DOHH2 (cell line): ENCODE results near the gene DGAT2.

ENCODE experiments used
- H3F3A ChIP-seq: fragments of 200-600 bp; sonication (generic), shearing (Covaris generic); 2 replicates; pipeline ENCODE4 v1.6.0; 2016; ENCODE audit warnings: antibody characterized with exemption, mild to moderate bottlenecking; ENCODE audit not compliant: control insufficient read depth, insufficient read depth
- H3K27ac ChIP-seq: fragments of 200-600 bp; sonication (generic); 2 replicates; pipeline ENCODE4 v1.5.1; 2014; ENCODE audit warnings: low read depth, mild to moderate bottlenecking, low read length, moderate library complexity
- H3K27me3 ChIP-seq: fragments of 200-600 bp; sonication (generic); 2 replicates; pipeline ENCODE4 v1.6.1; 2014; ENCODE audit warnings: mild to moderate bottlenecking, low read length, mixed read lengths; ENCODE audit not compliant: control insufficient read depth
- H3K36me3 ChIP-seq: fragments of 200-600 bp; sonication (generic); 2 replicates; pipeline ENCODE4 v1.6.1; 2014; ENCODE audit warnings: mild to moderate bottlenecking, low read length, moderate library complexity, mixed read lengths; ENCODE audit not compliant: control insufficient read depth
- H3K4me1 ChIP-seq: fragments of 200-600 bp; sonication (generic); 2 replicates; pipeline ENCODE4 v1.6.1; 2014; ENCODE audit warnings: mild to moderate bottlenecking, low read length, mixed read lengths; ENCODE audit not compliant: control insufficient read depth
- H3K4me2 ChIP-seq: fragments of 200-600 bp; sonication (generic); 2 replicates; pipeline ENCODE4 v1.6.0; 2014; ENCODE audit warnings: mild to moderate bottlenecking, low read length, moderate library complexity
- H3K4me3 ChIP-seq: fragments of 200-600 bp; sonication (generic); 2 replicates; pipeline ENCODE4 v1.5.1; 2014; ENCODE audit warnings: mild to moderate bottlenecking, low read length, mixed read lengths
- H3K79me2 ChIP-seq: fragments of 200-600 bp; sonication (generic); 2 replicates; pipeline ENCODE4 v1.6.1; 2014; ENCODE audit warnings: mild to moderate bottlenecking, low read length, mixed read lengths; ENCODE audit not compliant: control insufficient read depth
- H3K9me2 ChIP-seq: fragments of 200-600 bp; sonication (generic); replicated peaks from 2 replicates; pipeline ENCODE4 v1.6.1; 2014; ENCODE audit warnings: mild to moderate bottlenecking, low read length, mixed read lengths; ENCODE audit not compliant: control insufficient read depth
- H3K9me3 ChIP-seq: fragments of 200-600 bp; sonication (generic); 2 replicates; pipeline ENCODE4 v1.6.1; 2014; ENCODE audit warnings: antibody characterized with exemption, low read length, mixed read lengths; ENCODE audit not compliant: control insufficient read depth, insufficient read depth
- H4K20me1 ChIP-seq: fragments of 200-600 bp; sonication (generic); 2 replicates; pipeline ENCODE4 v1.6.0; 2014; ENCODE audit warnings: low read depth, mild to moderate bottlenecking, antibody characterized with exemption, low read length, moderate library complexity; ENCODE audit not compliant: control insufficient read depth, insufficient read depth
- EZH2phosphoT487 ChIP-seq: fragments of 200-600 bp; sonication (generic); IDR thresholded peaks from 2 replicates; pipeline ENCODE4 v1.6.1; 2017; ENCODE audit warnings: borderline replicate concordance, mild to moderate bottlenecking, antibody characterized with exemption, low read length, moderate library complexity, mixed read lengths
- TF ChIP-seq, protein P1 (sequence below): fragments of 200-600 bp; sonication (generic); IDR thresholded peaks from one replicate; pipeline ENCODE4 v1.5.1; 2014; ENCODE audit warnings: antibody characterized with exemption, mild to moderate bottlenecking, low read depth, low read length; ENCODE audit not compliant: poor library complexity, severe bottlenecking

DGAT2 gene

DNA sequence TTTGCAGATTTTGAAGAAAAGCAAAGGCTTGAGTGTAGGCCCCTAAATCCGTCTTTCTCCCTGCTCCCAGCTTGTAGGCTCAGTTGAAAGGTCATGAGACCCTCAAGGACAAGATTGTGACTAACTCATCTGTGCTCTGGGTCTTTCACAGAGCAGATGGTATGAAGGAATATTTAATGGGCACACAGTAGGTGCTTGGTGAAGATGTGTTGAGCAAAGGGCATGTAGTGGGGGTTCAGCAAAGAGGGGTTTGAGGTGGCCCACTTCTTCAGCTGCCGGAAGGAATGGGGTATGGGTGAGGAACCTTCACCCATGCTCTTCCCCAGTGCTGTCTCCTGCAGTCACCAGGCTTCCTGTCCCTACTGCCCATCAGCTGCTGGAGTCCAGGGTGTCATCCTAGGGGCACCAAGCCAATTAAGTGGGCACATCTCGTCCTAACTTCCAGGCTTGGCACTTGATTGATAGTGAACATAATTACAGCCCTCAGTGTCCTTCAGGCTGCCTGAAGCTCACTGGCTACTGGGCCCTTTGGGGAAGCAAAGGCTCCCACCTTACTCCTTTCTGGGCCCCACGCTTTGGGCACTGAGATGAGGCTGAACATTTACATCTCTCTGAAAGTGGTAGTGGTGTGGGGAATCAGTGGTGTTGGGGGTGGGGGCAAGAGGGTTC lies 15.0 kb downstream of the DGAT2 start:
- no peaks in the 10 kb centered on the region for H3K27me3 ChIP-seq
- no peaks in the 10 kb centered on the region for H3K9me2 ChIP-seq
- H3K36me3 ChIP-seq = no peaks in the 10 kb centered on the region
- no peaks in the 10 kb centered on the region for H3K79me2 ChIP-seq
- no peaks in the 10 kb centered on the region for H3F3A ChIP-seq
- TF ChIP-seq, protein P1, sequence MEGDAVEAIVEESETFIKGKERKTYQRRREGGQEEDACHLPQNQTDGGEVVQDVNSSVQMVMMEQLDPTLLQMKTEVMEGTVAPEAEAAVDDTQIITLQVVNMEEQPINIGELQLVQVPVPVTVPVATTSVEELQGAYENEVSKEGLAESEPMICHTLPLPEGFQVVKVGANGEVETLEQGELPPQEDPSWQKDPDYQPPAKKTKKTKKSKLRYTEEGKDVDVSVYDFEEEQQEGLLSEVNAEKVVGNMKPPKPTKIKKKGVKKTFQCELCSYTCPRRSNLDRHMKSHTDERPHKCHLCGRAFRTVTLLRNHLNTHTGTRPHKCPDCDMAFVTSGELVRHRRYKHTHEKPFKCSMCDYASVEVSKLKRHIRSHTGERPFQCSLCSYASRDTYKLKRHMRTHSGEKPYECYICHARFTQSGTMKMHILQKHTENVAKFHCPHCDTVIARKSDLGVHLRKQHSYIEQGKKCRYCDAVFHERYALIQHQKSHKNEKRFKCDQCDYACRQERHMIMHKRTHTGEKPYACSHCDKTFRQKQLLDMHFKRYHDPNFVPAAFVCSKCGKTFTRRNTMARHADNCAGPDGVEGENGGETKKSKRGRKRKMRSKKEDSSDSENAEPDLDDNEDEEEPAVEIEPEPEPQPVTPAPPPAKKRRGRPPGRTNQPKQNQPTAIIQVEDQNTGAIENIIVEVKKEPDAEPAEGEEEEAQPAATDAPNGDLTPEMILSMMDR = no peak
- no peak for TF ChIP-seq EZH2phosphoT487
- no peak overlapping the region for H3K4me2 ChIP-seq
- no peak overlapping the region for H3K27ac ChIP-seq
- no peaks in the 10 kb centered on the region for H4K20me1 ChIP-seq
- H3K4me1 ChIP-seq = no peaks in the 10 kb centered on the region
- no peak overlapping the region for H3K4me3 ChIP-seq
- no peaks in the 10 kb centered on the region for H3K9me3 ChIP-seq

DNA sequence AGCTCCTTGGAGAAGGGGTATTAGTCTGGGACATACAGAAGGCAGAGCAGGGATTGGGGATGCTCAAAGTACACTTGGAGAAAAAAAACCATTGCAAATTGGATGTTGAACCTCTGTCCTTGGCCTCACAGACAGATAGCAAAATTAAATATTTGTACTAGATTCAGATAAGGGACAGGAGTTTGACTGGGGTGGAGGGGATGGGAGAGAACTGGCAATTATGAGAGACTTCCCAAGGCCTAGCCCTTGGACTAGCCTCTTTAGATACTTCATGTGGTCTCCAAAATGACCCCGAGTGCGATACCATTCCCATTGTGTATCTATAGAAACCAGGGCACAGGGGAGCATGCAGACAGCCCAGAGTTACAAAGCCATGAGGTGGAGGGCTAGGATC lies 15.5 kb downstream of the DGAT2 start:
- no peak overlapping the region for H3K4me3 ChIP-seq
- no peak overlapping the region for H3K4me2 ChIP-seq
- no peaks in the 10 kb centered on the region for H3K27me3 ChIP-seq
- no peak overlapping the region for H3K27ac ChIP-seq
- H3K79me2 ChIP-seq = no peaks in the 10 kb centered on the region
- no peaks in the 10 kb centered on the region for H3K4me1 ChIP-seq
- no peak for TF ChIP-seq EZH2phosphoT487
- TF ChIP-seq, protein P1 = no peak
- H3K36me3 ChIP-seq = no peaks in the 10 kb centered on the region
- no peaks in the 10 kb centered on the region for H4K20me1 ChIP-seq
- H3K9me3 ChIP-seq = no peaks in the 10 kb centered on the region
- H3K9me2 ChIP-seq = no peaks in the 10 kb centered on the region
- no peaks in the 10 kb centered on the region for H3F3A ChIP-seq

DNA sequence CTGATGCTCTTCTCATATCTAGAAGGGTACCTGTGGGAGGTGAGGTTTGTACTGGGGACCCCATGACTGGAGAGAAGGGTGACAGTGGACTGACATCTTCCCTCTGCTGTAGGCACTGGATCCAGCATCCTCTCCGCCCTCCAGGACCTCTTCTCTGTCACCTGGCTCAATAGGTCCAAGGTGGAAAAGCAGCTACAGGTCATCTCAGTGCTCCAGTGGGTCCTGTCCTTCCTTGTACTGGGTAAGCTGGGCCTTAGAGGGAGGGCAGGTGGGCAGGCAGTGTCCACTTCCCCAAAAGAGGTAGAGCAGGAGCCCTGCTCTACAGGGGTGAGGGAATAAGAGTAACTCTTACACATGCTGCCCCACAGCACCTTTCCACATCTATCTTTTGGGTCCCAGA lies 15.9 kb downstream of the DGAT2 start:
- TF ChIP-seq, protein P1 = no peak
- TF ChIP-seq EZH2phosphoT487 = no peak
- H3K79me2 ChIP-seq = no peaks in the 10 kb centered on the region
- H3K9me2 ChIP-seq = no peaks in the 10 kb centered on the region
- no peak overlapping the region for H3K27ac ChIP-seq
- no peaks in the 10 kb centered on the region for H3K27me3 ChIP-seq
- H3K4me2 ChIP-seq = no peak overlapping the region
- H3K9me3 ChIP-seq = no peaks in the 10 kb centered on the region
- no peaks in the 10 kb centered on the region for H3F3A ChIP-seq
- H4K20me1 ChIP-seq = no peaks in the 10 kb centered on the region
- no peaks in the 10 kb centered on the region for H3K4me1 ChIP-seq
- H3K36me3 ChIP-seq = no peaks in the 10 kb centered on the region
- H3K4me3 ChIP-seq = no peak overlapping the region
